HepG2 (cell line): Measurements from ENCODE around the gene BCAS3. TPM values are rescaled to one million over a fixed set of nuclear protein-coding genes. Genes with fewer than 3 reads are reported as not detected.

ENCODE experiments used
- ATAC-seq: fragments of 200-7000 bp; cut with Tn5 transposase; 3 replicates; pipeline ENCODE4 v1.9.1; 2020; ENCODE audit warnings: mild to moderate bottlenecking, moderate library complexity
- BruUV-seq: library from RNA; stranded (reverse); fragments of 400-500 nt; replicated peaks from 2 replicates; lab custom pipeline; 2021; lab: Mats Ljungman, UMichigan
- CTCF ChIA-PET: fragments of 300-600 bp; formaldehyde crosslinking; extraction: SDS; loops from one replicate; lab custom pipeline; 2021; ENCODE audit warnings: low total read pairs, inconsistent platforms, low intra/inter-chr PET ratio; lab: Yijun Ruan, JAX
- POLR2A ChIA-PET: fragments of 350-600 bp; sonication (Branson Sonifier 250); formaldehyde crosslinking; loops from one replicate; lab custom pipeline; 2020; ENCODE audit warnings: antibody characterized with exemption, inconsistent platforms; lab: Yijun Ruan, JAX
- DNase-seq: peaks from one replicate; pipeline ENCODE4 v3.0.0-alpha.2; 2015; ENCODE audit warnings: low spot score
- FAIRE-seq: peaks from 3 replicates; lab custom pipeline; 2011; peaks lifted over from hg19 to GRCh38; lab: Jason Lieb, UNC
- H2AFZ ChIP-seq: one replicate; pipeline ENCODE4 v1.6.1; 2011; ENCODE audit warnings: low read length, inconsistent platforms
- H3K27ac ChIP-seq: fragments of 300-600 bp; 3 replicates; pipeline ENCODE4 v1.8.0; 2011; ENCODE audit warnings: mixed run types, mild to moderate bottlenecking, mixed read lengths, low read length, inconsistent platforms; ENCODE audit not compliant: insufficient read depth; ENCODE audit errors: extremely low read length
- H3K27me3 ChIP-seq, 2 experiments: fragments of 200-600 bp in 1 of 2; 2 replicates in 1 of 2; 3 replicates in 1 of 2; pipeline versions ENCODE4 v1.6.0 to v1.8.0; 2011; ENCODE audit warnings: low read length in 2 of 2, mild to moderate bottlenecking in 2 of 2, moderate library complexity in 2 of 2, inconsistent platforms in 1 of 2; ENCODE audit not compliant: insufficient read depth in 2 of 2, control insufficient read depth in 1 of 2
- H3K36me3 ChIP-seq, 2 experiments: fragments of 200-600 bp in 1 of 2; replicated peaks in 1 of 2; 2 replicates in 1 of 2; 3 replicates in 1 of 2; pipeline versions ENCODE4 v1.5.1 to v1.8.0; 2011; ENCODE audit warnings: low read length in 2 of 2, inconsistent platforms in 1 of 2; ENCODE audit not compliant: insufficient read depth in 2 of 2, control insufficient read depth in 1 of 2
- H3K4me1 ChIP-seq: 2 replicates; pipeline ENCODE4 v1.5.1; 2012; ENCODE audit warnings: low read length, inconsistent platforms; ENCODE audit not compliant: insufficient read depth
- H3K4me2 ChIP-seq: 2 replicates; pipeline ENCODE4 v1.6.0; 2011; ENCODE audit warnings: low read depth, low read length, inconsistent platforms
- H3K4me3 ChIP-seq, 3 experiments: fragments of 200-600 bp in 1 of 3; sonication (generic), shearing (Covaris generic) in 1 of 3; replicated peaks in 1 of 3; 2 replicates each; pipeline ENCODE4 v1.5.1; 2011 to 2016; ENCODE audit warnings: low read length in 3 of 3, inconsistent platforms in 2 of 3, low read depth in 2 of 3, mild to moderate bottlenecking in 2 of 3, control low read depth in 1 of 3, mixed read lengths in 1 of 3; ENCODE audit not compliant: insufficient read depth in 1 of 3
- H3K79me2 ChIP-seq: one replicate; pipeline ENCODE4 v1.6.1; 2011; ENCODE audit warnings: low read length, inconsistent platforms; ENCODE audit not compliant: insufficient read depth
- H3K9ac ChIP-seq: 2 replicates; pipeline ENCODE4 v1.6.0; 2011; ENCODE audit warnings: mild to moderate bottlenecking, low read depth, low read length, inconsistent platforms; ENCODE audit not compliant: insufficient read depth
- H3K9me3 ChIP-seq: 2 replicates; pipeline ENCODE4 v1.5.1; 2012; ENCODE audit warnings: mild to moderate bottlenecking, low read length
- H4K20me1 ChIP-seq: 2 replicates; pipeline ENCODE4 v1.6.0; 2011; ENCODE audit warnings: inconsistent platforms, mild to moderate bottlenecking, low read length, moderate library complexity; ENCODE audit not compliant: insufficient read depth
- DR1 ChIP-seq: sonication (generic); formaldehyde crosslinking; IDR thresholded peaks from 2 replicates; pipeline ENCODE4 v1.8.0; 2021; ENCODE audit warnings: mild to moderate bottlenecking, missing genetic modification reagents, inconsistent platforms
- MIXL1 ChIP-seq: IDR thresholded peaks from 2 replicates; pipeline ENCODE4 v1.6.1; 2016
- MXD4 ChIP-seq: IDR thresholded peaks from 2 replicates; pipeline ENCODE4 v1.6.1; 2016; ENCODE audit warnings: mild to moderate bottlenecking, missing biosample characterization, missing genetic modification reagents
- PATZ1 ChIP-seq: sonication (generic); formaldehyde crosslinking; IDR thresholded peaks from 2 replicates; pipeline ENCODE4 v1.4.0; 2020; ENCODE audit warnings: missing genetic modification reagents
- RFX5 ChIP-seq: IDR thresholded peaks from 2 replicates; pipeline ENCODE4 v1.6.1; 2011; ENCODE audit warnings: low read depth, low read length, improper control_type of control experiment
- THYN1 ChIP-seq: sonication (generic); formaldehyde crosslinking; IDR thresholded peaks from 2 replicates; pipeline ENCODE4 v1.8.1; 2023; ENCODE audit warnings: low read depth, mild to moderate bottlenecking, moderate library complexity, missing genetic modification reagents, borderline replicate concordance
- ZNF331 ChIP-seq: sonication (generic); formaldehyde crosslinking; IDR thresholded peaks from 2 replicates; pipeline ENCODE4 v1.4.0; 2020; ENCODE audit warnings: missing genetic modification reagents
- ZNF451 ChIP-seq: sonication (generic); formaldehyde crosslinking; IDR thresholded peaks from 2 replicates; pipeline ENCODE4 v1.5.0; 2020; ENCODE audit warnings: mild to moderate bottlenecking, missing genetic modification reagents
- ZNF749 ChIP-seq: sonication (generic); formaldehyde crosslinking; IDR thresholded peaks from 2 replicates; pipeline ENCODE4 v1.8.0; 2022; ENCODE audit warnings: mild to moderate bottlenecking, missing genetic modification reagents, moderate library complexity, borderline replicate concordance
- ZNF839 ChIP-seq: sonication (generic); formaldehyde crosslinking; IDR thresholded peaks from 2 replicates; pipeline ENCODE4 v1.4.0; 2020; ENCODE audit warnings: missing genetic modification reagents, mild to moderate bottlenecking, borderline replicate concordance
- WGBS: methylation state at CpG from one replicate; pipeline ENCODE4 v1.1.6; 2017; ENCODE audit warnings: low lambda C conversion rate; 5-methylcytosine and 5-hydroxymethylcytosine counted together
- in situ Hi-C: cut with HindIII; loops from 2 replicates; pipeline ENCODE4 v1.10.0; 2017; ENCODE audit warnings: low pct_unique_long_range_greater_than_20kb; ENCODE audit not compliant: extremely low pct_ligation_motif_present
- intact Hi-C: fragments of 100-400 bp; cut with micrococcal nuclease; formaldehyde crosslinking; loops from one replicate; pipeline ENCODE4 v1.10.0; 2022; ENCODE audit not compliant: unreplicated experiment
- polyA plus RNA-seq, 8 experiments: library from polyadenylated mRNA; depleted of rRNA in 3 of 8; stranded (reverse) in 7 of 8; unstranded in 1 of 8; fragments of >200 nt; fragmentation: Illumina TruSeq in 4 of 8; extraction: Trizol in 4 of 8; gene quantifications; 2 replicates each; pipeline versions ENCODE4 v1.2.1 to v1.2.3, GENCODE V29; 2011 to 2016; ENCODE audit warnings: low read depth in 4 of 8, missing spikeins in 1 of 8, mixed read lengths in 1 of 8; ENCODE audit not compliant: insufficient read depth in 1 of 8
- total RNA-seq, 5 experiments: library from RNA; depleted of rRNA; stranded (reverse); fragments of >200 nt; fragmentation: Illumina TruSeq; extraction: Trizol; gene quantifications; 2 replicates each; pipeline ENCODE4 v1.2.3, GENCODE V29; 2016; ENCODE audit warnings: low read depth in 1 of 5

BCAS3 gene
- total and polyA plus RNA-seq, 2 of the 13 experiments (the other 11 are each of a cell fraction or from before 2014, with no cell fraction given) = 10.7 to 11.2 TPM

DNA sequence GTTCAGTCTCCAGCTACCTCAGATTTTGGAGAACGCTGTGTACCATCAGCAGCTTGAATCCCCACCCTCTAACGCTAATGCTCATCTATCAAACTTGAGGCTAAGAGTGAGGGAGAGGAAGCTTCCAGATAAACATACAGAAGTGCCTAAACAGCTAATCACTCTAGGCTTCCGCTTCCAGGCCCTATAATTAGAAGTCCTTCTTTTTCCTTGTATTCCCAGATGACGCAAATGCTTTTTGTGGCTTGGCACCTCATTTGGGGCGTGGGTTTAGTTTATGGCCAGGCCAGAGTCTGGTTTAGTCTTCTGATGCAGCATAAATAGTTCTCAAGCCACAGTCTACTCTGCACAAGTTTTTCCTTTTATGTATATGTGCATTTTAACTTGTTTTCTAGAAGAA, 263.4 kb downstream of the BCAS3 start:
- Histone ChIP-seq H3K79me2 (no peaks in the 10 kb centered on the region), H3K27ac (no peak overlapping the region), H2AFZ (no peak overlapping the region), H3K4me3 (no peak overlapping the region), H3K9ac (no peak overlapping the region), H3K27me3 (no peaks in the 10 kb centered on the region), H3K4me2 (no peak overlapping the region), H3K36me3 (no peaks in the 10 kb centered on the region), H3K9me3 (no peaks in the 10 kb centered on the region), H3K4me1 (no peaks in the 10 kb centered on the region), H4K20me1 (no peaks in the 10 kb centered on the region)
- in situ Hi-C loops = no loop called here
- DNase-seq = no peak
- intact Hi-C loops = no loop called here
- no peak for ATAC-seq
- no peak for TF ChIP-seq ZNF839
- TF ChIP-seq PATZ1 (CRISPR knock-in tag) = no peak
- TF ChIP-seq RFX5 = no peak
- no peak for TF ChIP-seq MIXL1 (CRISPR knock-in tag)
- no peak for TF ChIP-seq THYN1 (CRISPR knock-in tag)
- TF ChIP-seq ZNF331 = no peak
- no peak for TF ChIP-seq ZNF451 (CRISPR knock-in tag)
- no peak for TF ChIP-seq ZNF749 (CRISPR knock-in tag)
- TF ChIP-seq MXD4 (CRISPR knock-in tag) = no peak
- TF ChIP-seq DR1 (CRISPR knock-in tag) = no peak
- 77% methylated on average over 5 of the region's 5 CpGs for WGBS
- no TSS peak for BruUV-seq
- CTCF ChIA-PET = no interaction called here
- POLR2A ChIA-PET = no interaction called here
- FAIRE-seq = no peak
